A549 treated with GW870086 at 1 μM for 4 hours (cell line): Measurements from ENCODE around the gene UIMC1. TPM values are rescaled to one million over a fixed set of nuclear protein-coding genes. Genes with fewer than 3 reads are reported as not detected.

Experiments used
- total RNA-seq: library from RNA; stranded (reverse); fragments of 200-300 nt; extraction: Qiagen RNA extraction; gene quantifications from 5 replicates; pipeline ENCODE4 v1.2.3, GENCODE V29; 2022; ENCODE audit warnings: low read depth

Gene UIMC1
- 40.6 to 45.8 TPM (median 42.9 TPM) in 5 replicates for total RNA-seq

GRCh38 chr5:177006265-177006972, at the start of gene UIMC1:
Gene UIMC1, minus strand, starts transcription at chr5:177006779. Its CDS starts 24,164 bp downstream, at chr5:176982615.

GRCh38 chr5:177022386-177023302, 16.1 kb upstream of the UIMC1 start, which contains the start of gene ZNF346:
Gene ZNF346, plus strand, starts transcription at chr5:177022696. Its CDS starts 43 bp downstream, at chr5:177022739.

GRCh38 chr5:176899296-176899891, 107.2 kb downstream of the UIMC1 start, which contains the start of gene HK3:
Gene HK3, minus strand, starts transcription at chr5:176899346. Its CDS starts 3,187 bp downstream, at chr5:176896159.

Other genes starting within 250 kb of the UIMC1 start
- gene UNC5A, start 196.2 kb downstream of the UIMC1 start, total RNA-seq, result 0.30 to 0.68 TPM (median 0.46 TPM) in 5 replicates
- 0.05 to 0.13 TPM in 2 of 5 replicates, not detected in the others for gene HK3, start 107.4 kb downstream of the UIMC1 start, total RNA-seq
- 8.8 to 11.9 TPM (median 10.1 TPM) in 5 replicates for gene ZNF346, start 15.9 kb upstream of the UIMC1 start, total RNA-seq
- gene FGFR4, start 80.1 kb upstream of the UIMC1 start, total RNA-seq, result 18.1 to 25.8 TPM (median 22.7 TPM) in 5 replicates
- 16.1 to 24.5 TPM (median 20.0 TPM) in 5 replicates for gene NSD1, start 127.0 kb upstream of the UIMC1 start, total RNA-seq